Neural progenitor cell (in vitro differentiated cells): ENCODE measurements around the gene ALX3. TPM values are rescaled to one million over a fixed set of nuclear protein-coding genes. Genes with fewer than 3 reads are reported as not detected.
A peak's percentile ranks its signal among the peaks of the same experiment; 100 is the strongest.

ENCODE experiments used
- DNase-seq: peaks from one replicate; pipeline ENCODE4 v3.0.0-alpha.2; 2016; ENCODE audit warnings: low spot score
- H2AFZ ChIP-seq: fragments of 200-600 bp; sonication (generic); replicated peaks from 2 replicates; pipeline ENCODE4 v1.6.1; 2016; ENCODE audit warnings: antibody characterized with exemption
- H3F3A ChIP-seq: fragments of 200-600 bp; sonication (generic); 2 replicates; pipeline ENCODE4 v1.6.1; 2016; ENCODE audit warnings: antibody characterized with exemption, low read depth
- H3K27ac ChIP-seq: fragments of 200-600 bp; sonication (generic); 2 replicates; pipeline ENCODE4 v1.5.1; 2016; ENCODE audit warnings: mild to moderate bottlenecking
- H3K27me3 ChIP-seq: fragments of 200-600 bp; sonication (generic); 2 replicates; pipeline ENCODE4 v1.6.1; 2016; ENCODE audit warnings: mild to moderate bottlenecking, moderate library complexity
- H3K36me3 ChIP-seq: fragments of 200-600 bp; sonication (generic); 2 replicates; pipeline ENCODE4 v1.5.1; 2016
- H3K4me1 ChIP-seq: fragments of 200-600 bp; sonication (generic); 2 replicates; pipeline ENCODE4 v1.6.1; 2016; ENCODE audit warnings: mixed run types
- H3K4me2 ChIP-seq: fragments of 200-600 bp; sonication (generic); 2 replicates; pipeline ENCODE4 v1.6.1; 2016
- H3K4me3 ChIP-seq: fragments of 200-600 bp; sonication (generic); 2 replicates; pipeline ENCODE4 v1.5.1; 2016
- H3K79me2 ChIP-seq: fragments of 200-600 bp; sonication (generic); 2 replicates; pipeline ENCODE4 v1.6.1; 2016; ENCODE audit warnings: low read depth
- H3K9ac ChIP-seq: fragments of 200-600 bp; sonication (generic); 2 replicates; pipeline ENCODE4 v1.6.1; 2016
- H3K9me3 ChIP-seq: fragments of 200-600 bp; sonication (generic); 2 replicates; pipeline ENCODE4 v1.5.1; 2016; ENCODE audit warnings: low read depth
- H4K20me1 ChIP-seq: fragments of 200-600 bp; sonication (generic); 2 replicates; pipeline ENCODE4 v1.6.1; 2016; ENCODE audit warnings: low read depth
- H3K27ac Mint-ChIP-seq: 3 replicates; pipeline ENCODE4 v1.8.0; 2021; ENCODE audit warnings: mixed read lengths
- H3K27me3 Mint-ChIP-seq: 2 replicates; pipeline ENCODE4 v1.8.0; 2022; ENCODE audit warnings: low read depth, mild to moderate bottlenecking, inconsistent platforms, moderate library complexity, mixed read lengths; ENCODE audit not compliant: insufficient read depth
- H3K36me3 Mint-ChIP-seq: 3 replicates; pipeline ENCODE4 v1.8.0; 2021; ENCODE audit warnings: mixed read lengths
- H3K4me1 Mint-ChIP-seq: 3 replicates; pipeline ENCODE4 v1.8.0; 2021; ENCODE audit warnings: mixed read lengths
- H3K4me3 Mint-ChIP-seq: 3 replicates; pipeline ENCODE4 v1.8.0; 2021; ENCODE audit warnings: mild to moderate bottlenecking, moderate library complexity, mixed read lengths
- H3K9me3 Mint-ChIP-seq: 3 replicates; pipeline ENCODE4 v1.8.0; 2020; ENCODE audit warnings: mixed read lengths
- CTCF ChIP-seq: fragments of 200-600 bp; sonication (generic); IDR thresholded peaks from 2 replicates; pipeline ENCODE4 v1.5.1; 2017; ENCODE audit warnings: antibody characterized with exemption, mild to moderate bottlenecking
- EZH2 ChIP-seq: fragments of 200-600 bp; sonication (generic); IDR thresholded peaks from 2 replicates; pipeline ENCODE4 v1.6.1; 2017; ENCODE audit warnings: antibody characterized with exemption, mild to moderate bottlenecking, moderate library complexity
- EZH2phosphoT487 ChIP-seq: fragments of 200-600 bp; sonication (generic); IDR thresholded peaks from 2 replicates; pipeline ENCODE4 v1.6.1; 2017; ENCODE audit warnings: antibody characterized with exemption
- total RNA-seq: library from RNA; depleted of rRNA; stranded (reverse); fragments of >200 nt; gene quantifications from 2 replicates; pipeline ENCODE4 v1.2.3, GENCODE V29; 2015; ENCODE audit warnings: low replicate concordance

ALX3 gene
- total RNA-seq, 1 donor from 2014 or later = not detected

- peaks cover 66% of the 10 kb centered on the region for H3K27me3 ChIP-seq
- Mint-ChIP-seq H3K4me1 (peaks cover 32% of the 10 kb centered on the region), H3K36me3 (no peaks in the 10 kb centered on the region), H3K27me3 (peaks cover 68% of the 10 kb centered on the region), H3K9me3 (no peaks in the 10 kb centered on the region), H3K4me3 (no peak overlapping the region), H3K27ac (no peak overlapping the region)
- H3K79me2 ChIP-seq = no peaks in the 10 kb centered on the region
- no peaks in the 10 kb centered on the region for H3K36me3 ChIP-seq
- no peak for DNase-seq
- H3F3A ChIP-seq = peaks cover 5% of the 10 kb centered on the region
- peaks cover 39% of the 10 kb centered on the region for H4K20me1 ChIP-seq
- H3K4me2 ChIP-seq = no peak overlapping the region
- TF ChIP-seq CTCF = no peak
- TF ChIP-seq EZH2phosphoT487 = no peak
- no peak for TF ChIP-seq EZH2
- H2AFZ ChIP-seq = no peak overlapping the region
- H3K4me3 ChIP-seq = no peak overlapping the region
- no peak overlapping the region for H3K27ac ChIP-seq
- H3K9me3 ChIP-seq = no peaks in the 10 kb centered on the region
- no peak overlapping the region for H3K9ac ChIP-seq
- H3K4me1 ChIP-seq = peaks cover 24% of the 10 kb centered on the region
Observed at GRCh38 chr1:110086961-110087360, 16.5 kb upstream of the ALX3 start.

- H3K27me3 Mint-ChIP-seq = peaks cover 77% of the 10 kb centered on the region
Observed at GRCh38 chr1:110085671-110086070, 15.2 kb upstream of the ALX3 start.

GRCh38 chr1:110084227-110085078, 14.0 kb upstream of the ALX3 start:
- TF ChIP-seq EZH2 (peak; percentile 99), CTCF (no peak), EZH2phosphoT487 (peak; percentile 92)
- Mint-ChIP-seq H3K27ac (no peak overlapping the region), H3K4me3 (peak overlapping the region; percentile 79), H3K27me3 (peaks cover 84% of the 10 kb centered on the region), H3K36me3 (no peaks in the 10 kb centered on the region), H3K9me3 (no peaks in the 10 kb centered on the region), H3K4me1 (peaks cover 21% of the 10 kb centered on the region)
- DNase-seq = peak; percentile 61
- Histone ChIP-seq H3K4me2 (peak overlapping the region; percentile 60), H3F3A (peaks cover 5% of the 10 kb centered on the region), H3K36me3 (no peaks in the 10 kb centered on the region), H3K9me3 (no peaks in the 10 kb centered on the region), H3K4me1 (peaks cover 17% of the 10 kb centered on the region), H3K79me2 (no peaks in the 10 kb centered on the region), H2AFZ (no peak overlapping the region), H3K9ac (no peak overlapping the region), H3K27me3 (peaks cover 85% of the 10 kb centered on the region), H3K27ac (no peak overlapping the region), H4K20me1 (peaks cover 43% of the 10 kb centered on the region), H3K4me3 (peak overlapping the region; percentile 24)

More at GRCh38 chr1:110085671-110086070, 15.2 kb upstream of the ALX3 start:
- no peaks in the 10 kb centered on the region for H3K36me3 ChIP-seq
- peak; percentile 44 for DNase-seq
- H3F3A ChIP-seq = peaks cover 5% of the 10 kb centered on the region
- no peak overlapping the region for H2AFZ ChIP-seq
- peaks cover 24% of the 10 kb centered on the region for H3K4me1 ChIP-seq
- Mint-ChIP-seq H3K4me3 (no peak overlapping the region), H3K4me1 (peaks cover 32% of the 10 kb centered on the region), H3K27ac (no peak overlapping the region), H3K36me3 (no peaks in the 10 kb centered on the region), H3K9me3 (no peaks in the 10 kb centered on the region)
- H3K4me3 ChIP-seq = no peak overlapping the region
- TF ChIP-seq EZH2phosphoT487 = no peak
- no peak for TF ChIP-seq CTCF
- no peak for TF ChIP-seq EZH2
- no peaks in the 10 kb centered on the region for H3K79me2 ChIP-seq
- H3K9me3 ChIP-seq = no peaks in the 10 kb centered on the region
- H3K9ac ChIP-seq = no peak overlapping the region
- no peak overlapping the region for H3K27ac ChIP-seq
- H3K4me2 ChIP-seq = no peak overlapping the region
- peaks cover 74% of the 10 kb centered on the region for H3K27me3 ChIP-seq
- H4K20me1 ChIP-seq = peaks cover 43% of the 10 kb centered on the region
